Naive thymus-derived CD8-positive, alpha-beta T cell (primary cell): ENCODE measurements around the gene BACH1. TPM values are rescaled to one million over a fixed set of nuclear protein-coding genes. Genes with fewer than 3 reads are reported as not detected.

Experiments
- ATAC-seq, 2 donors: fragments of 150-1000 bp; cut with Tn5 transposase in 1 of 2; sonication (Bioruptor Pico), chemical (Tn5 transposase) in 1 of 2; 1 replicate in 1 of 2; 2 replicates in 1 of 2; pipeline ENCODE4 v1.10.0; 2021; ENCODE audit warnings: mild to moderate bottlenecking in 2 of 2, moderate library complexity in 2 of 2
- POLR2A ChIA-PET: fragments of 350-600 bp; sonication (Branson Sonifier 250); formaldehyde crosslinking; loops from one replicate; lab custom pipeline; 2021; ENCODE audit warnings: antibody characterized with exemption; lab: Charles Lee
- DNase-seq, 10 donors: peaks; one replicate each; pipeline versions ENCODE4 v3.0.0 to v3.0.0-alpha.2; 2020 to 2022
- H3K27ac Mint-ChIP-seq, 10 donors: one replicate each; pipeline ENCODE4 v1.8.0; 2020 to 2022; ENCODE audit warnings: mild to moderate bottlenecking in 10 of 10, mixed read lengths in 10 of 10, moderate library complexity in 4 of 10, inconsistent platforms in 1 of 10
- H3K27me3 Mint-ChIP-seq, 5 donors: one replicate each; pipeline ENCODE4 v1.8.0; 2021 to 2022; ENCODE audit warnings: mixed read lengths in 5 of 5
- H3K36me3 Mint-ChIP-seq, 3 donors: one replicate each; pipeline ENCODE4 v1.8.0; 2020 to 2022; ENCODE audit warnings: mixed read lengths in 3 of 3, mild to moderate bottlenecking in 2 of 3, inconsistent platforms in 1 of 3
- H3K4me1 Mint-ChIP-seq, 4 donors: one replicate each; pipeline ENCODE4 v1.8.0; 2021 to 2022; ENCODE audit warnings: mixed read lengths in 4 of 4
- H3K4me3 Mint-ChIP-seq, 10 donors: one replicate each; pipeline ENCODE4 v1.8.0; 2020 to 2022; ENCODE audit warnings: mild to moderate bottlenecking in 10 of 10, mixed read lengths in 10 of 10, moderate library complexity in 6 of 10, inconsistent platforms in 1 of 10
- H3K9me3 Mint-ChIP-seq, 9 donors: one replicate each; pipeline ENCODE4 v1.8.0; 2020 to 2022; ENCODE audit warnings: mixed read lengths in 9 of 9, mild to moderate bottlenecking in 3 of 9, inconsistent platforms in 1 of 9, moderate library complexity in 1 of 9
- polyA plus RNA-seq, 3 donors: library from polyadenylated mRNA; unstranded; fragments of 300-500 nt; fragmentation: Illumina TruSeq; gene quantifications; one replicate each; pipeline ENCODE4 v1.2.3, GENCODE V29; 2021
- total RNA-seq, 8 experiments: library from RNA in 2 of 8; stranded (reverse) in 2 of 8; gene quantifications; one replicate each; pipeline ENCODE4 v1.2.3 and lab custom pipeline; 2021 to 2026

BACH1 gene
- total and polyA plus RNA-seq, 5 experiments from 2014 or later, result 22.5 to 62.1 (median 25.6) TPM

DNA sequence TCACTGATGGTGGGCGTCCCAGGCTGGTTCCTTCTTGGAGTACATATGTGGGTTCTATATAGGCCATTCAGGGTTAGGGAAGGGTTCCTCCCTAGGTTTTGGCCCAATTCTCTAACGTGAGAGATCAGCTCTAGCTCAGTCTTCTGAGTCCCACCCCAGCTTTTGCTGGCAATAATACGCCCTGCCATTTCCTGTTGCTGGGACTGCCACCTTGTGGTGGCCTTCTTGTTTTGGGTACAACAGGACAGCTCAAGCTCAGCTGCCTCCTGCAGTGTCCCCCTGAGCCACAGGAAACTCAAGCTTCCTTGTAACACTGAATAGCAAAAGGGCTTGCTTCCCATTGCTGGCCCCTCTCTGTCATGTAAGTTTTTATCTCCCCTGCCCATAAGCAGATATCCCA is 77.8 kb downstream of the BACH1 start:
- H3K4me3 Mint-ChIP-seq, result no peak overlapping the region
- peak overlapping the region in 4 of 10 donors; percentile 26 to 85 (median 55) for H3K27ac Mint-ChIP-seq
- POLR2A ChIA-PET, result interaction anchor here (1.1 to 1.4 kb wide), 3 partner anchors 73 to 300 kb away, joined by 3 to 8 read pairs (median 4); no protein-coding TSS in a partner anchor
- H3K9me3 Mint-ChIP-seq, result peaks cover 0 to 5% (median 0%) of the 10 kb centered on the region in 9 donors
- H3K4me1 Mint-ChIP-seq, result peaks cover 7 to 17% (median 11%) of the 10 kb centered on the region in 4 donors
- ATAC-seq (peak; percentile 93), DNase-seq (peak in 9 of 10 donors; percentile 15 to 81 (median 46))
- peaks cover 5 to 7% (median 7%) of the 10 kb centered on the region in 3 donors for H3K36me3 Mint-ChIP-seq
- H3K27me3 Mint-ChIP-seq, result no peaks in the 10 kb centered on the region

DNA sequence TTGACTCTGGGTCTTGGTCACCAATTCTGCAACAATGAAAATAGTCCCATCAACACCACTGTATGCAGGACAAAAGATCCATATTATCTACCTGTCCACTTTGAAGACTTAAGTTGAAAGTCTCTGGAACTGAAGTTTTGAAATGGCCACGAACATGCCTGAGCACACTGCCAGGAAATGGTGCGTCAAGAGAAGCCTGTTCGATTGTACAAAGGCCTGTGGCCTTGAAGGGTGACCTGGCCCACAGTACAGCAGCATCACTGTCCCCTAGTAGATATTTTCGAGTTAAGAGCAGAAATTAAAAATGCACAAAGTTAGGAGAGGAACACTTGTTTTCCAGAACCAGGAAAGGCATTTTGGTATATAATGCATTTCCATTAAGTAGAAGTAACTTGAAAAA is 78.5 kb downstream of the BACH1 start:
- no peak for DNase-seq
- peak overlapping the region in 3 of 10 donors; percentile 3 to 21 (median 11) for H3K27ac Mint-ChIP-seq
- peaks cover 0 to 5% (median 0%) of the 10 kb centered on the region in 9 donors for H3K9me3 Mint-ChIP-seq
- peaks cover 5 to 7% (median 7%) of the 10 kb centered on the region in 3 donors for H3K36me3 Mint-ChIP-seq
- POLR2A ChIA-PET, result interaction anchor here (1.1 to 1.4 kb wide), 2 partner anchors 72 to 300 kb away, joined by 3 to 8 read pairs; no protein-coding TSS in a partner anchor
- peaks cover 9 to 17% (median 11%) of the 10 kb centered on the region in 4 donors for H3K4me1 Mint-ChIP-seq
- no peak overlapping the region for H3K4me3 Mint-ChIP-seq
- no peak for ATAC-seq
- H3K27me3 Mint-ChIP-seq, result no peaks in the 10 kb centered on the region

GRCh38 chr21:29378832-29379231 is 80.1 kb downstream of the BACH1 start:
- ATAC-seq (no peak), DNase-seq (no peak)
- POLR2A ChIA-PET, result no interaction called here
- Mint-ChIP-seq H3K4me1 (peaks cover 9 to 15% (median 11%) of the 10 kb centered on the region in 4 donors), H3K36me3 (peaks cover 3 to 9% (median 6%) of the 10 kb centered on the region in 3 donors), H3K27ac (no peak overlapping the region), H3K9me3 (no peaks in the 10 kb centered on the region), H3K27me3 (no peaks in the 10 kb centered on the region), H3K4me3 (no peak overlapping the region)

GRCh38 chr21:29379517-29380054 is 80.9 kb downstream of the BACH1 start:
- peaks cover 3 to 7% (median 5%) of the 10 kb centered on the region in 3 donors for H3K36me3 Mint-ChIP-seq
- POLR2A ChIA-PET, result no interaction called here
- no peak for ATAC-seq
- no peak overlapping the region for H3K4me3 Mint-ChIP-seq
- H3K9me3 Mint-ChIP-seq, result no peaks in the 10 kb centered on the region
- no peak for DNase-seq
- H3K4me1 Mint-ChIP-seq, result peaks cover 9 to 15% (median 11%) of the 10 kb centered on the region in 4 donors
- H3K27me3 Mint-ChIP-seq, result no peaks in the 10 kb centered on the region
- no peak overlapping the region for H3K27ac Mint-ChIP-seq

GRCh38 chr21:29382030-29382654 is 83.4 kb downstream of the BACH1 start:
- no peaks in the 10 kb centered on the region for H3K27me3 Mint-ChIP-seq
- ATAC-seq (no peak), DNase-seq (no peak)
- H3K36me3 Mint-ChIP-seq, result peaks cover 3 to 8% (median 5%) of the 10 kb centered on the region in 3 donors
- H3K4me1 Mint-ChIP-seq, result peaks cover under 1 to 3% (median 2%) of the 10 kb centered on the region in 4 donors
- H3K4me3 Mint-ChIP-seq, result no peak overlapping the region
- H3K27ac Mint-ChIP-seq, result no peak overlapping the region
- H3K9me3 Mint-ChIP-seq, result no peaks in the 10 kb centered on the region
- POLR2A ChIA-PET, result no interaction called here

- H3K27me3 Mint-ChIP-seq, result no peaks in the 10 kb centered on the region
- no peaks in the 10 kb centered on the region for H3K9me3 Mint-ChIP-seq
- ATAC-seq (no peak), DNase-seq (no peak)
- peaks cover 3 to 8% (median 5%) of the 10 kb centered on the region in 3 donors for H3K36me3 Mint-ChIP-seq
- H3K27ac Mint-ChIP-seq, result no peak overlapping the region
- H3K4me3 Mint-ChIP-seq, result no peak overlapping the region
- POLR2A ChIA-PET, result no interaction called here
- peaks cover 0 to 2% (median 0%) of the 10 kb centered on the region in 4 donors for H3K4me1 Mint-ChIP-seq
Measured at GRCh38 chr21:29384683-29385359, 86.1 kb downstream of the BACH1 start.

DNA sequence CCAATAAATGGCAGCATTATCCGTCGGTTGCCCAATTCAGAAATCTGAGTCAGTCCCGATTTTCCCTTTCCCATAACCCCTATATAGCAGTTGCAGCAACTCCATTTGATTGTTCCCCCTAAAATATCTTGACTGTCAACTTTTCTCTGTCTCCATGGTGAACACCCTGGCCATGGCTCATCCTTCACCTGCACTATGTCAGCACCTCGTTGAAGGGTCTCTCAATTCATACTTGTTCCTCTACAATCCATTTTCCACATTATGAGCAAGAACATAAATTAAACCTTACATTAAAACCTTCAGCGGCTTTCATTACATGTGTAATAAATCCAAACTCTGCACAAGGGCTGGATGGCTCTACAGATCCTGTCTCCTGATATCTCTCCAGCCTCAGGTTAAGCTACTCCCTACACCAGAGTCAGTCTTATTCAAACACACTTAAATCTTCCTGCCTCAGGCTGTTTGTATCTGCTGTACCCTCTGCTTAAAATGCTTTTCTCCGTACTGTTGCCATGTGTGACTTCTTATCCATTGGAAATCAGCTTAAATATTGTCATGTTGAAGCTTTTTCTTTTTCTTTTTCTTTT is 87.3 kb downstream of the BACH1 start:
- Mint-ChIP-seq H3K4me1 (peaks cover 0 to 2% (median 0%) of the 10 kb centered on the region in 4 donors), H3K27ac (no peak overlapping the region), H3K4me3 (no peak overlapping the region), H3K27me3 (no peaks in the 10 kb centered on the region), H3K9me3 (no peaks in the 10 kb centered on the region), H3K36me3 (peaks cover 3 to 8% (median 5%) of the 10 kb centered on the region in 3 donors)
- POLR2A ChIA-PET, result interaction anchor here (0.7 kb wide), 1 partner anchor 56 kb away, joined by 3 read pairs; no protein-coding TSS in a partner anchor
- DNase-seq (no peak), ATAC-seq (no peak)

DNA sequence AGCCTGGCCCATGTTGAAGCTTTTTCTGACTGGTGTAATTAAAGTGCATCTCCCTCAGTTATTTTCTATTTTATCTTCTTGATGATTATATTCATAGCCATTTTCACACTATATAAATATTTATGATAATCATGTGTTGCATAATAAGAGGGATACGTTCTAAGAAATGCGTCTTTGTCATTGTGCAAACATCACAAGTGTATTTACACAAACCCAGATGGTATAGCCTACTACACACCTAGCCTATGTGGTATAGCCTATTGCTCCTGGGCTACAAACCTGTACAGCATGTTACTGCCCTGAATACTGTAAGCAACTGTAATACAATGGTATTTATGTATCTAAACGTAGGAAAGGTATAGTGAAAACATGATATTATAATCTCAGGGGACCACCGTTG is 88.1 kb downstream of the BACH1 start:
- H3K27me3 Mint-ChIP-seq, result no peaks in the 10 kb centered on the region
- ATAC-seq (no peak), DNase-seq (no peak)
- peaks cover 3 to 12% (median 5%) of the 10 kb centered on the region in 3 donors for H3K36me3 Mint-ChIP-seq
- POLR2A ChIA-PET, result interaction anchor here (0.7 kb wide), 1 partner anchor 55 kb away, joined by 3 read pairs; no protein-coding TSS in a partner anchor
- no peaks in the 10 kb centered on the region for H3K4me1 Mint-ChIP-seq
- no peak overlapping the region for H3K4me3 Mint-ChIP-seq
- no peak overlapping the region for H3K27ac Mint-ChIP-seq
- H3K9me3 Mint-ChIP-seq, result peaks cover 0 to 1% (median 0%) of the 10 kb centered on the region in 9 donors

DNA sequence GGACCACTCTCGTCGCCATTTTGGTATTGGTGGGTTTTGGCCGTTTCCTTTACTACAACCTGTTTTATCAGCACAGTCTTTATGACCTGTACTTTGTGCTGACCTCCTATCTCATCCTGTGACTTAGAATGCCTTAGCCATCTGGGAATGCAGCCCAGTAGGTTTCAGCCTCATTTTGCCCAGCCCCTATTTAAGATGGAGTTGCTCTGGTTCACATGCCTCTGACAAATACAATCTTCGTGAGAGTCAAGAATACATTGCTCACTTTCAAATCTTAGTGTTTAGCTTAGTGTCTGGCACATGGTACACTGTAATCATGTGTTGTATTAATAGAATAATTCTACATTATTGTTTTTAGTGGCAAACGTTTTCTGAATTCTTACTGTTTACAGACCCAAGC is 88.9 kb downstream of the BACH1 start:
- H3K36me3 Mint-ChIP-seq, result peaks cover 2 to 14% (median 4%) of the 10 kb centered on the region in 3 donors
- no peaks in the 10 kb centered on the region for H3K4me1 Mint-ChIP-seq
- POLR2A ChIA-PET, result no interaction called here
- H3K9me3 Mint-ChIP-seq, result peaks cover 0 to 1% (median 0%) of the 10 kb centered on the region in 9 donors
- H3K4me3 Mint-ChIP-seq, result no peak overlapping the region
- H3K27me3 Mint-ChIP-seq, result no peaks in the 10 kb centered on the region
- no peak for ATAC-seq
- no peak overlapping the region for H3K27ac Mint-ChIP-seq
- DNase-seq, result no peak

DNA sequence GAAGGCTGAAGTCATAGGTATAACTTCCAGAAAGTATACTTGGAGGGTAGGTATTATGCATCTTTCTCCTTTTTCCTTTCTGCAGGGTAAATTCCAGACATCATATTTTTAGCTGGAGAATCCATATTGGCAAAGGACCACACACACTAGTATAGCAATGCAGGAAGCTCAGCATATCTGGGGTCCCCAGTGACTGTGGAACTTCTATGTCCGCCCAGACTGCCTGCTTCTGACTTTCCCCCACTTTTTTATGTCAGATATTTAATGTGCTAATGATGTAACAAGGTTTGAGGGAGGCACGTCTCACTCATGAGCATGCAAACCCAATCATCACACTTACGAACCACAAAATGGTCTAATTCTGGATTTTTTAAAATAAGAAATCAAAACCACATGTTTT is 90.4 kb downstream of the BACH1 start:
- POLR2A ChIA-PET, result no interaction called here
- Mint-ChIP-seq H3K9me3 (peaks cover 0 to 4% (median 0%) of the 10 kb centered on the region in 9 donors), H3K4me3 (no peak overlapping the region)

GRCh38 chr21:29390778-29391177 is 92.1 kb downstream of the BACH1 start:
- POLR2A ChIA-PET, result no interaction called here
- Mint-ChIP-seq H3K36me3 (peaks cover 0 to 24% (median 0%) of the 10 kb centered on the region in 3 donors), H3K27me3 (no peaks in the 10 kb centered on the region), H3K4me3 (no peak overlapping the region), H3K4me1 (no peaks in the 10 kb centered on the region), H3K27ac (no peak overlapping the region), H3K9me3 (peaks cover 0 to 4% (median 0%) of the 10 kb centered on the region in 9 donors)
- DNase-seq (no peak), ATAC-seq (no peak)

More for the DNA sequence above, 90.4 kb downstream of the BACH1 start:
- DNase-seq (no peak), ATAC-seq (no peak)
- no peaks in the 10 kb centered on the region for H3K4me1 Mint-ChIP-seq
- H3K27ac Mint-ChIP-seq, result peak overlapping the region in 1 of 10 donors; percentile 3
- no peaks in the 10 kb centered on the region for H3K27me3 Mint-ChIP-seq
- H3K36me3 Mint-ChIP-seq, result peaks cover 0 to 19% (median 0%) of the 10 kb centered on the region in 3 donors

DNA sequence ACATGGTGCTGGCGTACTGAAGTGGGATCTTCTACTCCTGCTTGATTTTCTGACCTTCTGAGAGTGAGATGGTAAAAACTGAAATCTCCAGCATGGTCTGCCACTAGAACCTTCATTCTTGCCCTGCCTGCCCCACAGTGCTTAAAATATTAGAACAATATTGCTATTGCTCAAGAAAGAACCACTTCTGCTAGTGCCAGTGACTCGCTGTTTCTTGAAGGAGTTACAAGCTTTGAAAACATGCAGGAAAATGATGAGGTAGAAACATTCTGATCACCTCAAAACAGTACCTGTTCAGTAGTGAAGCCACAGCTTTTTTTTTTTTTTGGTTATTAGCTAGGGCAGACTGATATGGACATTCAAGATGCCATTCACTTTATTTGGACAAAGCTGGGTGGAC is 95.3 kb downstream of the BACH1 start:
- POLR2A ChIA-PET, result no interaction called here
- no peak for DNase-seq
- no peak for ATAC-seq
- Mint-ChIP-seq H3K9me3 (peaks cover 0 to 12% (median 2%) of the 10 kb centered on the region in 9 donors), H3K27ac (no peak overlapping the region), H3K36me3 (peaks cover 3 to 43% (median 8%) of the 10 kb centered on the region in 3 donors), H3K4me1 (peaks cover 0 to 2% (median 0%) of the 10 kb centered on the region in 4 donors), H3K27me3 (no peaks in the 10 kb centered on the region), H3K4me3 (no peak overlapping the region)
